ENCODE results near the gene EDA2R. TPM values are rescaled to one million over a fixed set of nuclear protein-coding genes. Genes with fewer than 3 reads are reported as not detected.

The EDA2R gene
- 10 to 100 TPM in 1 of 4 donors, 1 to 10 TPM in 2, not detected in 1; 3.2 to 12.0 (median 9.8) TPM for total RNA-seq

GRCh38 chrX:66638591-66639500, at the start of gene EDA2R:
TSS of gene EDA2R (minus strand) at chrX:66639078. CDS start at chrX:66616020, 23,058 bp downstream.
- H3K9me3 ChIP-seq: no peaks in the 10 kb centered on the region
- intact Hi-C loops (cut with DNase I; ENCODE audit: low total_unique reads): no loop called here
- no peaks in the 10 kb centered on the region for H3K27me3 ChIP-seq
- no peaks in the 10 kb centered on the region for H3K4me1 ChIP-seq
- TF ChIP-seq CTCF (IDR thresholded peaks at IDR 0.05) (no peak), POLR2A (IDR thresholded peaks at IDR 0.05) (no peak)
- peak; percentile 40 to 51 for DNase-seq
- peak within 1 kb of the TSS; percentile 58 to 78 for H3K27ac ChIP-seq
- no peaks in the 10 kb centered on the region for H3K36me3 ChIP-seq
- peak within 1 kb of the TSS; percentile 36 to 42 for H3K4me3 ChIP-seq

GRCh38 chrX:66684196-66684595, 45.3 kb upstream of the EDA2R start:
- H3K27ac ChIP-seq: no peak overlapping the region
- no peaks in the 10 kb centered on the region for H3K27me3 ChIP-seq
- H3K4me1 ChIP-seq: no peaks in the 10 kb centered on the region
- no peaks in the 10 kb centered on the region for H3K36me3 ChIP-seq
- no peak for DNase-seq
- intact Hi-C loops (cut with DNase I; ENCODE audit: low total_unique reads): no loop called here
- TF ChIP-seq CTCF (IDR thresholded peaks at IDR 0.05): no peak
- no peak for TF ChIP-seq POLR2A (IDR thresholded peaks at IDR 0.05)
- H3K9me3 ChIP-seq: no peaks in the 10 kb centered on the region
- no peak overlapping the region for H3K4me3 ChIP-seq

- Histone ChIP-seq H3K27me3 (no peaks in the 10 kb centered on the region), H3K27ac (no peak overlapping the region), H3K9me3 (no peaks in the 10 kb centered on the region), H3K4me1 (no peaks in the 10 kb centered on the region), H3K4me3 (no peak overlapping the region), H3K36me3 (no peaks in the 10 kb centered on the region)
- no peak for TF ChIP-seq POLR2A (IDR thresholded peaks at IDR 0.05)
- no peak for TF ChIP-seq CTCF (IDR thresholded peaks at IDR 0.05)
- intact Hi-C loops (cut with DNase I; ENCODE audit: low total_unique reads): no loop called here
- no peak for DNase-seq
Measured at GRCh38 chrX:66680451-66680850, 41.6 kb upstream of the EDA2R start.

GRCh38 chrX:66677430-66677829, 38.6 kb upstream of the EDA2R start:
- DNase-seq: no peak
- Histone ChIP-seq H3K36me3 (no peaks in the 10 kb centered on the region), H3K4me1 (no peaks in the 10 kb centered on the region), H3K9me3 (no peaks in the 10 kb centered on the region), H3K27ac (no peak overlapping the region), H3K4me3 (no peak overlapping the region), H3K27me3 (no peaks in the 10 kb centered on the region)
- intact Hi-C loops (cut with DNase I; ENCODE audit: low total_unique reads): no loop called here
- no peak for TF ChIP-seq POLR2A (IDR thresholded peaks at IDR 0.05)
- TF ChIP-seq CTCF (IDR thresholded peaks at IDR 0.05): no peak

- H3K9me3 ChIP-seq: no peaks in the 10 kb centered on the region
- no peaks in the 10 kb centered on the region for H3K36me3 ChIP-seq
- no peaks in the 10 kb centered on the region for H3K4me1 ChIP-seq
- intact Hi-C loops (cut with DNase I; ENCODE audit: low total_unique reads): no loop called here
- no peak overlapping the region for H3K4me3 ChIP-seq
- no peaks in the 10 kb centered on the region for H3K27me3 ChIP-seq
- TF ChIP-seq POLR2A (IDR thresholded peaks at IDR 0.05): no peak
- no peak for TF ChIP-seq CTCF (IDR thresholded peaks at IDR 0.05)
- H3K27ac ChIP-seq: no peak overlapping the region
- DNase-seq: no peak
Measured at GRCh38 chrX:66676990-66677389, 38.1 kb upstream of the EDA2R start.

All from uterus (tissue), 4 donors.